Measurements from ENCODE around the gene GALR3.

Gene GALR3

GRCh38 chr22:37804352-37804880, 18.8 kb upstream of the GALR3 start:
- no peak for ATAC-seq
- no peak for TF ChIP-seq RARB (CRISPR knock-in tag; IDR thresholded peaks at IDR 0.05)
- no peak for TF ChIP-seq ZFP3 (CRISPR knock-in tag; IDR thresholded peaks at IDR 0.05)
- no peak for TF ChIP-seq CSRNP3 (CRISPR knock-in tag; IDR thresholded peaks at IDR 0.05)

GRCh38 chr22:37804881-37805809, 18.0 kb upstream of the GALR3 start:
- ATAC-seq, result peak; percentile 25
- TF ChIP-seq TSHZ2 (CRISPR knock-in tag; IDR thresholded peaks at IDR 0.05) (0 out of 2 replicates have a peak, but pooled peaks have one; percentile 72), ZNF70 (CRISPR knock-in tag; IDR thresholded peaks at IDR 0.05) (no peak), POU6F1 (CRISPR knock-in tag; IDR thresholded peaks at IDR 0.05; ENCODE audit: borderline replicate concordance, low read depth) (no peak), GLIS3 (CRISPR knock-in tag; IDR thresholded peaks at IDR 0.05) (0 out of 2 replicates have a peak, but pooled peaks have one; percentile 39), ARNTL (CRISPR knock-in tag; IDR thresholded peaks at IDR 0.05; ENCODE audit: borderline replicate concordance, low read depth) (no peak), ZNF565 (CRISPR knock-in tag; conservative IDR thresholded peaks at IDR 0.05; ENCODE audit: low read depth) (0 out of 2 replicates have a peak, but pooled peaks have one; percentile 30)

- ATAC-seq, result no peak
- TF ChIP-seq ZFP3 (CRISPR knock-in tag; IDR thresholded peaks at IDR 0.05) (no peak), ZNF8 (CRISPR knock-in tag; IDR thresholded peaks at IDR 0.05) (no peak), PATZ1 (CRISPR knock-in tag; IDR thresholded peaks at IDR 0.05; ENCODE audit: borderline replicate concordance) (no peak), ISL1 (CRISPR knock-in tag; IDR thresholded peaks at IDR 0.05) (no peak), BACH2 (CRISPR knock-in tag; IDR thresholded peaks at IDR 0.05; ENCODE audit: borderline replicate concordance) (no peak), ARNTL (CRISPR knock-in tag; IDR thresholded peaks at IDR 0.05; ENCODE audit: borderline replicate concordance, low read depth) (no peak)
Observed at GRCh38 chr22:37805810-37806277, 17.3 kb upstream of the GALR3 start.

- peak; percentile 19 for ATAC-seq
- 0 out of 2 replicates have a peak, but pooled peaks have one; percentile 23 for TF ChIP-seq CSRNP3 (CRISPR knock-in tag; IDR thresholded peaks at IDR 0.05)
- TF ChIP-seq SNAI2 (CRISPR knock-in tag; IDR thresholded peaks at IDR 0.05), result no peak
Observed at GRCh38 chr22:37806409-37807333, 16.5 kb upstream of the GALR3 start.
